GM13976 (cell line): ENCODE measurements around the gene COL4A2.

ENCODE experiments used
- DNase-seq: peaks from one replicate; pipeline ENCODE4 v3.0.0; 2012; ENCODE audit warnings: low spot score
- CTCF ChIP-seq: IDR thresholded peaks from 2 replicates; pipeline ENCODE4 v1.5.1; 2012; ENCODE audit warnings: borderline replicate concordance, mild to moderate bottlenecking; ENCODE audit not compliant: insufficient read depth; ENCODE audit errors: extremely low read depth, missing control alignments, control extremely low read depth
- in situ Hi-C: fragments of 300-500 bp; cut with MboI; formaldehyde crosslinking; loops from one replicate; pipeline ENCODE4 v1.12.0; 2022; ENCODE audit warnings: low sequenced_read_pairs, mixed read lengths, inconsistent platforms; ENCODE audit not compliant: unreplicated experiment

Gene COL4A2

GRCh38 chr13:110345701-110346100 is 38.6 kb downstream of the COL4A2 start:
- no peak for DNase-seq
- no peak for TF ChIP-seq CTCF
- in situ Hi-C loops, result no loop called here

- TF ChIP-seq CTCF, result no peak
- no peak for DNase-seq
- in situ Hi-C loops, result no loop called here
Measured at GRCh38 chr13:110346661-110347067, 39.6 kb downstream of the COL4A2 start.

- DNase-seq, result no peak
- in situ Hi-C loops, result no loop called here
- TF ChIP-seq CTCF, result no peak
Measured at GRCh38 chr13:110347088-110347487, 40.0 kb downstream of the COL4A2 start.

- TF ChIP-seq CTCF, result no peak
- no peak for DNase-seq
- in situ Hi-C loops, result no loop called here
Measured at GRCh38 chr13:110347535-110348308, 40.6 kb downstream of the COL4A2 start.

GRCh38 chr13:110348309-110349105 is 41.4 kb downstream of the COL4A2 start:
- no peak for DNase-seq
- in situ Hi-C loops, result no loop called here
- no peak for TF ChIP-seq CTCF

- no peak for DNase-seq
- TF ChIP-seq CTCF, result no peak
- in situ Hi-C loops, result no loop called here
Measured at GRCh38 chr13:110349239-110349638, 42.2 kb downstream of the COL4A2 start.
